OCI-LY3 (cell line): ENCODE results near the gene TMEM135.

Experiments
- EZH2phosphoT487 ChIP-seq: fragments of 200-600 bp; shearing (Covaris generic); IDR thresholded peaks from 2 replicates; pipeline ENCODE4 v1.6.1; 2018; ENCODE audit warnings: antibody characterized with exemption, mixed run types, low read depth
- TF ChIP-seq, protein P1 (sequence below): fragments of 200-600, 300-600 bp; sonication (generic); IDR thresholded peaks from 2 replicates; pipeline ENCODE4 v1.5.1; 2014; ENCODE audit warnings: antibody characterized with exemption, low read length, low read depth

DNA sequence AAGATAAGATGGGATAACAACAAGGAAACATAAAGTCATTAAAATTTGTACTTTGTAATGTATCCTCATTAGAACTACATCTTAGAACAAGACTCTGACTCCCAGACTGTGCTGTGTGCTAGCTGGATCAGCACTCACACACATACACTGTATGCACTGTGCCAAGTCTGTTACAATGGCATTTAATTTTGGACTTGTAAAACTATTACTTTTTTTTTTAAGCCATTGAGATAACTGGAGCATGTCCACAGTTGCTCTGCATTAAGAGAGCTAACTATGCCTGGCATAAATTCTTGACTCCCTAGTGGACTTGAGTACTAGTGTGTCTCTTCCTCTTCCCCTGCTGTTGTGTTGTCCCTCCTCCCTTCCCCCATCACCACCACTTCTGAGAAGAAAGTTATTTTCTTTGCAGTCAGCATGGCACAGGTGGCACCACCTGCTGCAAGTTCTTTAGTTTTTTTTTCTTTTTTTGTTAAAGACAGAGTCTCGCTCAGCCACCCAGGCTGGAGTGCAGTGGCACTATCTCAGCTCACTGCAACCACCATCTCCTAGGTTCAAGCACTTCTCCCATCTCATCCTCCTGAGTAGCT is 268.6 kb downstream of the TMEM135 start:
- TF ChIP-seq, protein P1, sequence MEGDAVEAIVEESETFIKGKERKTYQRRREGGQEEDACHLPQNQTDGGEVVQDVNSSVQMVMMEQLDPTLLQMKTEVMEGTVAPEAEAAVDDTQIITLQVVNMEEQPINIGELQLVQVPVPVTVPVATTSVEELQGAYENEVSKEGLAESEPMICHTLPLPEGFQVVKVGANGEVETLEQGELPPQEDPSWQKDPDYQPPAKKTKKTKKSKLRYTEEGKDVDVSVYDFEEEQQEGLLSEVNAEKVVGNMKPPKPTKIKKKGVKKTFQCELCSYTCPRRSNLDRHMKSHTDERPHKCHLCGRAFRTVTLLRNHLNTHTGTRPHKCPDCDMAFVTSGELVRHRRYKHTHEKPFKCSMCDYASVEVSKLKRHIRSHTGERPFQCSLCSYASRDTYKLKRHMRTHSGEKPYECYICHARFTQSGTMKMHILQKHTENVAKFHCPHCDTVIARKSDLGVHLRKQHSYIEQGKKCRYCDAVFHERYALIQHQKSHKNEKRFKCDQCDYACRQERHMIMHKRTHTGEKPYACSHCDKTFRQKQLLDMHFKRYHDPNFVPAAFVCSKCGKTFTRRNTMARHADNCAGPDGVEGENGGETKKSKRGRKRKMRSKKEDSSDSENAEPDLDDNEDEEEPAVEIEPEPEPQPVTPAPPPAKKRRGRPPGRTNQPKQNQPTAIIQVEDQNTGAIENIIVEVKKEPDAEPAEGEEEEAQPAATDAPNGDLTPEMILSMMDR, result no peak
- no peak for TF ChIP-seq EZH2phosphoT487
